DMS53 treated with DMSO at 0.1 percent for 48 hours (cell line): ENCODE data around the gene CLPSL1.

Source experiments
- DNase-seq: peaks from one replicate; lab custom pipeline; 2025; ENCODE audit not compliant: unreplicated experiment; lab: John Stamatoyannopoulos, UW

Gene CLPSL1

GRCh38 chr6:35795453-35796071 is 14.7 kb downstream of the CLPSL1 start:
- no peak for DNase-seq

GRCh38 chr6:35796236-35796635 is 15.4 kb downstream of the CLPSL1 start:
- no peak for DNase-seq

GRCh38 chr6:35797837-35798526 is 17.2 kb downstream of the CLPSL1 start:
- DNase-seq: no peak

- DNase-seq: no peak
Measured at GRCh38 chr6:35798706-35799105, 17.9 kb downstream of the CLPSL1 start.

GRCh38 chr6:35801148-35801547 is 20.3 kb downstream of the CLPSL1 start:
- no peak for DNase-seq

GRCh38 chr6:35804996-35805736 is 24.3 kb downstream of the CLPSL1 start, which contains the start of gene LHFPL5:
LHFPL5 (plus strand) TSS chr6:35805352; CDS start chr6:35805671, 319 bp downstream.
- peak; percentile 27 for DNase-seq

GRCh38 chr6:35808688-35809087 is 27.9 kb downstream of the CLPSL1 start:
- DNase-seq: peak; percentile 11

- DNase-seq: no peak
Measured at GRCh38 chr6:35809809-35810208, 29.0 kb downstream of the CLPSL1 start.

- peak; percentile 89 for DNase-seq
Measured at GRCh38 chr6:35810971-35811698, 30.3 kb downstream of the CLPSL1 start.

- DNase-seq: no peak
Measured at GRCh38 chr6:35811699-35811995, 30.8 kb downstream of the CLPSL1 start.

GRCh38 chr6:35817515-35817914 is 36.7 kb downstream of the CLPSL1 start:
- no peak for DNase-seq

- no peak for DNase-seq
Measured at GRCh38 chr6:35823601-35824000, 42.8 kb downstream of the CLPSL1 start.

- no peak for DNase-seq
Measured at GRCh38 chr6:35824552-35825192, 43.9 kb downstream of the CLPSL1 start.

- no peak for DNase-seq
Measured at GRCh38 chr6:35829306-35829705, 48.5 kb downstream of the CLPSL1 start.

- DNase-seq: no peak
Measured at GRCh38 chr6:35831257-35832007, 50.6 kb downstream of the CLPSL1 start.

- DNase-seq: no peak
Measured at GRCh38 chr6:35833536-35833935, 52.7 kb downstream of the CLPSL1 start.
